ENCODE results near the gene SRC. TPM values are rescaled to one million over a fixed set of nuclear protein-coding genes. Genes with fewer than 3 reads are reported as not detected.
A peak's percentile ranks its signal among the peaks of the same experiment; 100 is the strongest.

The SRC gene
- polyA plus RNA-seq, 1 of the 3 experiments (the other 2 are of a cell fraction): 23.8 TPM

- no peak for TF ChIP-seq MAX (IDR thresholded peaks at IDR 0.05; ENCODE audit: low read depth)
Measured at GRCh38 chr20:37347891-37348791, 2.2 kb downstream of the SRC start (continued).

- H4K20me1 ChIP-seq (ENCODE audit: insufficient read depth): peaks cover 32% of the 10 kb centered on the region
- peak; percentile 14 for DNase-seq
- POLR2A ChIA-PET: interaction anchor here (1.5 to 1.6 kb wide), 2 partner anchors 8 to 60 kb away, joined by 5 to 6 read pairs; partner anchors contain the start of gene MANBAL
Measured at GRCh38 chr20:37348792-37349516, 3.0 kb downstream of the SRC start.

More at GRCh38 chr20:37348792-37349516, 3.0 kb downstream of the SRC start:
- WGBS (ENCODE audit: low lambda C conversion rate): 73% methylated on average over 7 of the region's 7 CpGs
- peak overlapping the region in 1 of 2 experiments; percentile 50; a peak in 1 of 4 replicates for H3K27ac ChIP-seq (ENCODE audit: low read depth in 2 of 2, low read length in 1 of 2)
- H3K36me3 ChIP-seq (replicated peaks in 1 of 2; ENCODE audit: control insufficient read depth in 1 of 2, insufficient read depth in 2 of 2, low read length in 1 of 2): peaks cover 0 to 21% of the 10 kb centered on the region in 2 experiments
- H2AFZ ChIP-seq (ENCODE audit: low read depth): no peak overlapping the region
- H3K9ac ChIP-seq: no peak overlapping the region
- no peaks in the 10 kb centered on the region for H3K9me2 ChIP-seq
- peaks cover 17% of the 10 kb centered on the region for H3F3A ChIP-seq (replicated peaks; ENCODE audit: insufficient read depth)
- no peaks in the 10 kb centered on the region for H3K9me3 ChIP-seq
- no peak overlapping the region for H3K4me3 ChIP-seq (ENCODE audit: low read depth in 2 of 2, low read length in 1 of 2)
- H3K79me2 ChIP-seq (ENCODE audit: insufficient read depth): peaks cover 81% of the 10 kb centered on the region
- H3K4me2 ChIP-seq: no peak overlapping the region
- TF ChIP-seq EZH2phosphoT487 (IDR thresholded peaks at IDR 0.05; ENCODE audit: borderline replicate concordance, low read depth) (no peak), TCF12 (IDR thresholded peaks at IDR 0.05) (no peak), ZBTB33 (IDR thresholded peaks at IDR 0.05; ENCODE audit: borderline replicate concordance, low read depth) (no peak), MXI1 (IDR thresholded peaks at IDR 0.05; ENCODE audit: low read depth, low read length) (no peak), EP300 (IDR thresholded peaks at IDR 0.05; ENCODE audit: borderline replicate concordance in 1 of 2, low read depth in 1 of 2, low read length in 1 of 2) (no peak), FOSL2 (IDR thresholded peaks at IDR 0.05; ENCODE audit: borderline replicate concordance, low read depth) (no peak), POLR2AphosphoS5 (IDR thresholded peaks at IDR 0.05; ENCODE audit: low read depth, low read length) (no peak), CHD2 (IDR thresholded peaks at IDR 0.05; ENCODE audit: low read length, partially characterized antibody) (no peak), MEF2A (IDR thresholded peaks at IDR 0.05; ENCODE audit: borderline replicate concordance, low read depth) (no peak), CTCF (IDR thresholded peaks at IDR 0.05) (no peak), YY1 (IDR thresholded peaks at IDR 0.05; ENCODE audit: low read depth) (no peak), REST (IDR thresholded peaks at IDR 0.05; ENCODE audit: low read depth, low read length) (no peak), RFX5 (IDR thresholded peaks at IDR 0.05; ENCODE audit: low read length) (no peak), FOXJ3 (CRISPR knock-in tag; IDR thresholded peaks at IDR 0.05) (no peak), RXRA (IDR thresholded peaks at IDR 0.05; ENCODE audit: borderline replicate concordance, low read depth) (no peak), RAD21 (IDR thresholded peaks at IDR 0.05; ENCODE audit: low read length) (no peak), TEAD4 (IDR thresholded peaks at IDR 0.05; ENCODE audit: borderline replicate concordance, insufficient read depth) (no peak), JUND (IDR thresholded peaks at IDR 0.05) (no peak), NFIC (IDR thresholded peaks at IDR 0.05; ENCODE audit: borderline replicate concordance) (no peak)
- peaks cover 4 to 64% of the 10 kb centered on the region in 2 experiments; a peak in 3 of 4 replicates for H3K4me1 ChIP-seq (ENCODE audit: control insufficient read depth in 1 of 2, insufficient read depth in 2 of 2, low read depth in 1 of 2, low read length in 1 of 2)
- CTCF ChIA-PET: interaction anchor here (0.6 to 3.1 kb wide), 4 partner anchors 17 to 1325 kb away, joined by 3 to 20 read pairs (median 5); no protein-coding TSS in a partner anchor
- H3K27me3 ChIP-seq (ENCODE audit: insufficient read depth): no peaks in the 10 kb centered on the region

All from SK-N-SH (cell line).